Fibroblast of gingiva (primary cell): ENCODE results near the gene TEDDM1.
"Not testable (repeated sequence)": the region's sequence is repeated elsewhere in the genome, so short reads cannot be mapped to it uniquely, and the experiment has no call there.

ENCODE experiments used
- DNase-seq: peaks from one replicate; pipeline ENCODE4 v3.0.0-alpha.2; 2011; ENCODE audit warnings: low read depth

The TEDDM1 gene, protein sequence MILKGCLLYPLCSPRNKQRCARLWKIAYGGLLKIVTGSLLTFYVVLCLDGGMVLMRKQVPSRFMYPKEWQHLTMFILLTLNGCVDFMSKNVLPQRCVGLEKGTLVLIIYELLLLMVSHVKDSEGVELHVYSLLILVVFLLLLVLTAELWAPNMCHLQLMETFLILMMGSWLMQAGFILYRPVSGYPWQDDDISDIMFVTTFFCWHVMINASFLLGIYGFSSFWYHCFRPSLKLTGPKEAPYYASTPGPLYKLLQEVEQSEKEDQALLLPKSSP

GRCh38 chr1:182400567-182400966, at the start of gene TEDDM1:
Gene TEDDM1 (minus strand): TSS chr1:182400667. CDS start chr1:182400485, 182 bp downstream.
- no peak for DNase-seq

DNA sequence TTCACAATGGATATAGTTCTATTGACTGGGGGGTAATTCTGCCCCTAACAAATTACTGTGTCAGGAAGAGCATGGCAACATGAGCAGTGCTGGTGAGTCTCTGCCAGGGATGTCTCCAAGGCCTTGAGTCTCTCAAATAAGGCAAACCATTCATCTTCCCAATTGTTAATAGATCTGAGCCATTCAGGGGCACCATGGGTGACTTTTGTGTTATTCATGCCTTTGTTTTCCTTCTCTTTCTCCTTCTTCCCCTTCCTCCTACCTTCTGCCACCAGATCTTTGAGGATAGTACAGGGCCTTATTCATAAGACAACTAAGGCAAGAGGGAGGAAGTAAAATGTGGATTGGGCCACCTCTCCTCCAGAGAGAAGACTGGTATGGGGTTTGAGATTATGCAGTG, 49.6 kb upstream of the TEDDM1 start, which contains the start of gene RGSL1:
Gene RGSL1, plus strand, starts transcription at position 60 of the 400 bp plus-strand sequence. Its CDS starts 20 bp downstream, at position 80.
- no peak for DNase-seq

- DNase-seq, result no peak
Measured at GRCh38 chr1:182447660-182448059, 47.2 kb upstream of the TEDDM1 start.

DNA sequence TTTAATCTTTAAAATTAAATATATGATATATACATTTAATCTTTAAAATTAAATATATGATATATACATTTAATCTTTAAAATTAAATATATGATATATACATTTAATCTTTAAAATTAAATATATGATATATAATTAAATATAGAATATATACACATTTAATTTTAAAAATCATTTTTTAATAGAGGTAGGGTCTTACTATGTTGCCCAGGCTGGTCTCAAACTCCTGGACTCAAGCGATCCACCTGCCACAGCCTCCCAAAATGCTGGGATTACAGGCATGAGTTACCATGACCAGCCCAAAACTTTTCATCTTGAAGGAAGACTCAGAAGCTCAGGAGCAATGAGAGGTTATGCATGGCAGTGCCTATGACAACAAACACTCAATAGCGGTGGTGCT, 46.7 kb upstream of the TEDDM1 start:
- DNase-seq, result not testable (repeated sequence)

DNA sequence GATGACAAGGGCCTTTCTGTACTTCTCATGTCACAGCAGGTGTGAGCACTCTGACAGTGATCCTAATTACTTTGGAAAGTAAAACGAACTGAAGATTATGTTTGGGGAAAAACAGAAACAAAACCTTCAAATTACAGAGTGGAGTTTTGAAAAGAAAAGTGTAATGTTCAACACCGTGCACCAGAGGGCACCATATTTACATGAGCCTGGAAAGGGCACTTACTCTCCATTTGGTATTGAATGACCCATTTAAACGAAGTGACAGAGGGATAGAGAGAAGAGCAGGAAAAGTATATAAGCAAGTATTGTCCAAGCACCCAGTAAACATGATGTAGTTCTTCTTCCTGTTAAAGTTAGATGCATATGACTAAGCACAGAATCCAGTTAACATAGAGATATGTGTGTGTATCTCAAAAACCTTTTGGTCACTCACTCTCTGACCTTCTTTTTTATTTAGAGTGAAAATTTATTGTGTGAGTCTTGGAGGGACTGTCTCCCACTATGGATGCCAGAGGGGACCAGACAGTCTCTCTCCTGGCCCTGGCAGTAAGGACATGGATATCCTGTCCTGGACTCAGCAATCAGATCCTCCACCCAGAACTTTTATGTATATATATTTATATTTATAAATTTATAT, 45.7 kb upstream of the TEDDM1 start:
- DNase-seq, result peak; percentile 41

DNA sequence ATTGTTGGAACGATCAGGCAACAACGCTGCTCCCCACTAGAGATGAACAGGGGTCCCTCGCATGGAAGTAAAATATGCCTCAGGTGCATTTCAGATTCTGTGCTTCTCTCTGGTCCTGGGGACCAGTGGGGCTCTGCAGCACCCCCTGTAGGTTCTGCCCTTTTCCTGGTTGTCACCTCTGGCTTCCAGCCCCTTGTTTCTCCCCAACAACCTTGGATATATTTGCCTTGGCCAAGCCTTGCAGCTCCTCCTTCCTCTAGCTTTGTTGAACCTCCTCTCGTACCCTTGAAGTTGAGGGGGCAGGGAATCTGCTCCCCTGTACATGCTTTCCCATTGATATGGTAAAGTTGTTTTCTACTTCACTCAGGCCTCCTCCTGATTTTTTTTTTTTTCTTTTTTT, 44.0 kb upstream of the TEDDM1 start:
- no peak for DNase-seq

DNA sequence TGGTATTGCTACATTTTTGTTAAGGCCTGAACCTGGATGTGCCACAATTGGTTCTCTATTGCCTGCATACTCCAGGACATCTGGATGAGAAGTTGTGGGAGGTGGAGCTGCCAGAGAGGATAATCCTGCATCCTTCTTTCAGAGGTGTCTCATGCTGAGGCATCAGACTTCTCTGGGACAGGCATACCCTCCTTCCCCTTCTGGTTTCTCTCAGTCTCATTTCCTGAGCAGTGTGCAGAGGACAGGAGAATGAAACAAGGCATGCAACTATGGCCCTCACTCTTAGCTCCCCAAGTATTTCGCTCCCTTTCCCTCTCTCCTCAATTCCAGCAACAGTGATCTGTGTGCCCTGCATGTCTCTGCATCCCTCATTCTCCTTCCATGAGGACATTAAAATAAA, 41.9 kb upstream of the TEDDM1 start:
- DNase-seq, result no peak

GRCh38 chr1:182441719-182442118, 41.3 kb upstream of the TEDDM1 start:
- no peak for DNase-seq

- DNase-seq, result no peak
Measured at GRCh38 chr1:182438326-182438725, 37.9 kb upstream of the TEDDM1 start.

- DNase-seq, result no peak
Measured at GRCh38 chr1:182433580-182433979, 33.1 kb upstream of the TEDDM1 start.

- DNase-seq, result no peak
Measured at GRCh38 chr1:182431278-182431677, 30.8 kb upstream of the TEDDM1 start.

- no peak for DNase-seq
Measured at GRCh38 chr1:182430263-182431068, 30.0 kb upstream of the TEDDM1 start.

DNA sequence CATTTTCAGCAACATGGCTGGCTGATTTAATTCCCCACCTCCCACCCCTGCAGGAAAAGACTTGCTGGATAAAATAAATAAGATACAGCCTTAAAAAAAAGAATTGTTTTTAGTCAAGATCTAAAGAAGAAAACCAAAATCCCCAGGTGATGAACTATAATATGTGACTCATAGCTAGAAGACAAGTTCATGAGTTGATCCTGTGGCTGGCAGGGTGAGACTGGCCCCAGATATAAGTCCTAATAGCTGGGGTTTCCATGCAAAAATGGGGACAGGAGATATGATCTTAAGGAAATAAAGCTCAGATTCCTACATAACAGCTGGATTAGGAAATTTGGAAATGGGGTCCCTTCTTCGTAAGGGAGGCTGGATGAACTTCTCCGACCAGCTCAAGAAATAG, 27.6 kb upstream of the TEDDM1 start:
- no peak for DNase-seq

GRCh38 chr1:182426442-182427430, 26.3 kb upstream of the TEDDM1 start:
- DNase-seq, result no peak

DNA sequence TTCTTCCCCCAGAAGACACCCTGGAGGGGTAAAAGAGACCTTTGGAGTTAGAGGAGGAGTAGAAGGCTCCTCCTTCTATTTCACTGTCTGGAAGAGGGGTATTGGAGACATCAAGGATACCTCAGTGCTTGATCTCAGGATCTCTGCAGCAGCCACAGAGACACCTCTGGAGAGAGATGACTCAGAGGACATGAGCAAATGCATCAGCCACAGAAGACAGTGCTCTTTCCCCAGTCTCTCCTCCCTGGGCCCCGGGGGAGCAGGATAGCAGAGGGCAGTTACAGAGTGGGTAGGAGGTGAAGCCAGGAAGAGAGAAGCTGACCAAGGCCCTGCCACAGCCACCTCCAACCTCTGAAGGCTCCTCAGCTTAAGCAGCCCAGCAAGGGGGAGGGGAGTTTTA, 15.3 kb upstream of the TEDDM1 start:
- DNase-seq, result no peak

- DNase-seq, result no peak
Measured at GRCh38 chr1:182413969-182414368, 13.5 kb upstream of the TEDDM1 start.

GRCh38 chr1:182413486-182413885, 13.0 kb upstream of the TEDDM1 start:
- DNase-seq, result no peak

- DNase-seq, result peak; percentile 34
Measured at GRCh38 chr1:182410620-182411273, 10.3 kb upstream of the TEDDM1 start.

GRCh38 chr1:182410138-182410537, 9.7 kb upstream of the TEDDM1 start:
- DNase-seq, result no peak

DNA sequence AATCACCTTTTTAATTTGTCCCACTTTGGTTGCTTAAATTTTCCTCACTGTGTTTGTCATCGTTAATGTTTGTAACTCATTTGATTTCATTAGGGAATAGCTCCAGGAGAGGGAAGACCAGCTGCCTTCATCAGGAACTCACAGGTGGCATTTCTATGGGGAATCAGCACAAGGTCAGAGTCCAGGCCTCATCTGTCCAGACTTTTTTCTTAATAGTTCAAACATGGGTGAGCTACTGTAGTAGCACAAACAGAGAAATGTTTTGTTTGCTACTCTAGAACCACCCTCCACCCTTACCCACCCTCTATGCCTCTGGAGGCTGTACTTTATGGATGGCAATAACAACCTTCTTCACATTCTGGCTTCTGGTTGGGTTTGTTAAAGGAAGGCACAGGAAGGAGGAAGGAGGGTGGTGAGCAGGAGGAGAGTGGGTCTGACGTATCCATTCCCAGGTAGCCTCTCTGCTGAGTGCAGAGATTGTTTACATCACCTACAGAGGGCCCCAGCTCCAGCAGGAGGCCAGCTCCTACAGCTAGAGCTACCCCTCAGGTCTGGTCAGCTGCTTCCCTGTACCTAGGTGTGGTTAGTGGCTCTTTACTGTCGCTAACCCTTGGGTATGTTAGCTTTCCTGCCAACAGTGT, 8.1 kb upstream of the TEDDM1 start:
- no peak for DNase-seq

DNA sequence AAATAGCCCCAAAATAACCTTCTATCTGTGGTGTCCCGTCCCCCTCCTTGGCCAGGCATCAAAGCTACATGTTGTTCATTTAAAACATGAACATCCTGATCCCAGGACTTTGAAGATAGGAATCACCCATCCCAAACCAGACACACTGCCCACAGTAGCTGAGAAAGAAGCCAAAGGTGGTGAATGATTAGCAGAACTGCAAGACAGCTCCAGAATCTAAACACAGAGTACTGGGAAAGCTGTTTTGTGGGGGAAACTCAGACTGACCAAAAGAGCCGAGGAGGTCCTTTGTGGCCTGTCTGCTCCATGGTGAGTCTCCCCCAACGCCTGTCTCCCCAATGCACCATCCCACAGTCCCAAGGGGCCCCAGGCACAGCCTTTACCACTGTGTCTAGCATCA, 7.3 kb upstream of the TEDDM1 start:
- no peak for DNase-seq
